Right renal pelvis (tissue), 4 donors: ENCODE data around the gene HAUS3. TPM values are rescaled to one million over a fixed set of nuclear protein-coding genes. Genes with fewer than 3 reads are reported as not detected.

Source experiments
- DNase-seq, 4 donors: peaks; one replicate each; pipeline ENCODE4 v3.0.0-alpha.2; 2013; ENCODE audit warnings: low read depth in 4 of 4, low spot score in 3 of 4, missing footprints in 1 of 4
- polyA plus RNA-seq, 4 donors: library from polyadenylated mRNA; unstranded; fragments of 120-200 nt; gene quantifications; one replicate each; pipeline ENCODE4 v1.2.1, GENCODE V29; 2013; ENCODE audit not compliant: insufficient read length in 4 of 4

Gene HAUS3
- polyA plus RNA-seq, 4 donors = 18.7 to 23.1 (median 22.4) TPM

DNA sequence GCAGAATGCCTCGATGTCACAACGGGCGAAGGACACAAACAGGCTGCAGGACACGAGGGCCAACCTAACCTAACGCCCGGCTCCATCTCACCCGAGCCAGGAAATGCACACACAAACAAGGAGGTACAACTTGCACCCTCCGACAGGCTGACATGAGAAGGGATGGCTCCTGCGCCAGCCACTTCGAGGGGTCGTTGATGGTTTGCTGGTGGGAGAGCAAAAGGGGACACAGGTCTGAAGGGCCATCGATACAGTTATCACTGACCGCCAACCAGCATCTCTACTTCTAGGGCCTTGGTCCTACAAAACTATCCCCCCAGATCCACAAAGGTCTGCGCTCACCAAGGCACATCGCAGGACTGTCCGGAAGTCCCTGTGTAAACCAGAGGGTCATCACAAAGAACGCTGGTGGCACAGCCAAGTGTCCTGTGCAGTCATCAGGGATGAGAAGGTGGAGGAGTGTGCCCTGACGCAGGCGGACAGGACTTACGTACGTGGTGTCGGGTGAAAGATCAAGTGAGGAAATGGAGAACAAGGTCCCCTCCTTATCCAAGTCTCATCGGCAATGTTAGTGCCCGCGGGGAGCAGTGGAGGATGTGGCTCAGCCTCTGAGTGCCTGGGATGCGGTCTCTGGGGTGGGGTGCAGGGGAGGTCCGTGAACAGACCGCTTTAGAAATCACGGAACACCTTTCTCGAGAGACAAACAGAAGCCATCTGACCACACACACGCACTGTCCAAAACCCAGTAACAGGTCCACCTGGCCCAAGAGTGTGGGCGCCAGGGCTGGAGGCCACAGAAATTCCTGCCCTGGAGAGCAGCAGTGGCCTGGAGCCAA is 13.0 kb upstream of the HAUS3 start:
- no peak for DNase-seq

DNA sequence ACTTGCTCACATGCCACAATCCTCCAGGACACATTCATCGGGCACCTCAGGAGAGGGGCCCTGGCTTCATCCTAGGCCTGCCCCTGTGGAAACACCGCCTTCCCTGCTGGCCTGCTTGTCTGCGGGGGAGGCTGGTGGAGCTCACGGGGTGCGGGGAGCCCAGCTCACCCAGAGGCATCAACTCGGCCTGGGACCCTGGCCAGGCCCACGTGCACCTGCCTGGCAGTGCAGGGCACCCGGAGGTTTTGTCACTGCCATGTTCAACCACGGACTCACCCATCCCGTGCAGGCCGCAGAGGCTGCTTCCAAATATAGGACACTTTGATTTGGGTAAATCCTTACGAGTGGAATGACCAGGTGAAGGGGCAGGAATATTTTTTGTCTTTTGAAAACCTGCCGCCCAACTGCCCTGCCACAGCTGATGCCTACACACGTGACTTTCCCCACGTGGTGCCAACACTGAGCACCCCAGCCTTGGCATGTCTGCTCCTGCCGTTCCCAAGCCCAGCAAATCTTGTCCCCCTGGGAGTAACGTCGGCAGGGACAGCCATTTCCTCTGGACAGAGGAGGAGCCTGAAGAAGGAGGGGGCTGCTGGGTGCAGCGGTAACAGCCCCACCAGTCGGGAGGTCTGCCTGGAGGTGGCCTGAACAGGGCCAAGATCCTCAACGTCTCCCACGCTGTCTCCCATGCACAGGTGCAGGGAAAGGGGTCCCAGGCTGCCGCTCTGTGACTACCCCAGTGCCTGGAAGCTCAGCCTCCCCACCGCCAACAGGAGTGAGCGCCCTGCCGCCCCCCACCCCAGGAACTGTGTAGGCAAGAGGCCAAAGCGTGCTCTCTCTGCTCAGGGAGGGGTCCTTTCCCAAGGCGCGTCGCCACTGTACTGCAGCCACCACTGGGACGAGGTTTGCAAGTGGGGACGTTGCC is 11.5 kb upstream of the HAUS3 start:
- no peak for DNase-seq

GRCh38 chr4:2252530-2253091 is 10.7 kb upstream of the HAUS3 start:
- no peak for DNase-seq

GRCh38 chr4:2251795-2252529 is 10.0 kb upstream of the HAUS3 start:
- DNase-seq = no peak

DNA sequence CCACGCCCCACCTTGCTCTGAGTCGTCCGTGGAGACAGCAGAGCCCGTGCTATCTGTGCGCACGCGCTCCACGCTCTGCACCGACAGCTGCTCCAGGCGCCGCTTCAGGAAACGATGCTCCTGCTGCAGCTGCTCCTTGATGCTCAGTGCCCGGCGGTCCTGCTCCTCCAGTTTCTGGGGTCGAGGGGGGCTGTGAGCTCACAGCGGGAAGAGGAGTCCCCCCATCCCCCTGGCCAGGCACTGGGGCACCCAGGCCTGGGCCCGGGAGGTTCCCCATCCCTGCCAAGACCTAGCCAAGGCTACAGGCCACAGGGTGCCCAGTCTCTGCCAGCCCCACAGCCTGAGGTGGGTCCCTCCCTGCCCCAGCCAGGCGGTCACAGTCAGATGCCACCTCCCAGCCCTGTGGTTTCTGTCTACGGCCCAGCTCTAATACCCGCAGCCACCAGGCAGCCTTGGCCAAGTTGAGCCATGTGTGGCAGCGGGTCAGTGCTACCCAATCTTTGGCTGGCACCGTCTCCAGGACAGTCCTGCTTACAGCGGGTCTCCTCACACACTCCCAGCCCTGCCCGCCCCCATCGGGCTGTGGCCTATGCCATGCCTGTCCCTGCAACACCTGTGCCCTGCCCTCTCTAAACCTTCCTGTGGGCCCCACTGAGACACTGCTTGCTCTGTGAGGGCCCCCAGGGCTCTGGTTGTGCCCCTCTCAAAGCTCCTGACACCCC is 9.3 kb upstream of the HAUS3 start:
- no peak for DNase-seq

DNA sequence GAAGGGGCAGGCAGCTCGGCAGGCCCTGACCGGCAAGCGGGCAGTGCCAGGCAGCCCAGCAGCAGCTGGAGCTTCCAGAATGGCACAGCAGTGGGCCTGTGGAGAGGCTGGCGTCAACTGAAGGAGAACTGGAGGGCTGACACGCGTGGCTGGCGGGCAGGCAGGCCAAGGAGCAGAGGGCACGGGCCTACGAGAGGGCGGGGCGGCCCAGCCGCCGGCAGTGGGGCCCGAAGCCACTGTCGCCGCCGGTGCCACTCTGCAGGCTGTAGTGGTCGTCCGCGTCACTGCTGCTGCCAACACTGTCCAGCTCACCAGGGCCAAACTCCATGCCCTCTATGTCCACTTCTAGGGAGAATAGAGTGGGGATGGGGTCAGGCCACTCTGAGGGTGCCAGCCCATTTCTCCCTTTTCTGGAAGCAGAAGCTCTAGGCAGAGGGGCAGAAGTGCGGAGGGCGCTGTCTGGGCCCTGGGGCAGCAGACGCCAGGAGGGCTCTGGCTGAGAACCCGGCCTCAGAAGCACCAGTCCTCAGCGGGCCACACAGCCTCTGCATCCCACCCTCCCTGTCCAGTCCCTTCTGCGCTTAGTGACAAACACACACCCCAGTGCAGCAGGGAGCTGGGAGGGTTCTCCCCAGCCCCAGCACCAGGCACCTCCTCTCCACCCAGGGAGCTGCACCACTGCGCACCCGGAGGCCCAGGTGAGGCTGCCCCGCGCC is 8.6 kb upstream of the HAUS3 start:
- DNase-seq = no peak

DNA sequence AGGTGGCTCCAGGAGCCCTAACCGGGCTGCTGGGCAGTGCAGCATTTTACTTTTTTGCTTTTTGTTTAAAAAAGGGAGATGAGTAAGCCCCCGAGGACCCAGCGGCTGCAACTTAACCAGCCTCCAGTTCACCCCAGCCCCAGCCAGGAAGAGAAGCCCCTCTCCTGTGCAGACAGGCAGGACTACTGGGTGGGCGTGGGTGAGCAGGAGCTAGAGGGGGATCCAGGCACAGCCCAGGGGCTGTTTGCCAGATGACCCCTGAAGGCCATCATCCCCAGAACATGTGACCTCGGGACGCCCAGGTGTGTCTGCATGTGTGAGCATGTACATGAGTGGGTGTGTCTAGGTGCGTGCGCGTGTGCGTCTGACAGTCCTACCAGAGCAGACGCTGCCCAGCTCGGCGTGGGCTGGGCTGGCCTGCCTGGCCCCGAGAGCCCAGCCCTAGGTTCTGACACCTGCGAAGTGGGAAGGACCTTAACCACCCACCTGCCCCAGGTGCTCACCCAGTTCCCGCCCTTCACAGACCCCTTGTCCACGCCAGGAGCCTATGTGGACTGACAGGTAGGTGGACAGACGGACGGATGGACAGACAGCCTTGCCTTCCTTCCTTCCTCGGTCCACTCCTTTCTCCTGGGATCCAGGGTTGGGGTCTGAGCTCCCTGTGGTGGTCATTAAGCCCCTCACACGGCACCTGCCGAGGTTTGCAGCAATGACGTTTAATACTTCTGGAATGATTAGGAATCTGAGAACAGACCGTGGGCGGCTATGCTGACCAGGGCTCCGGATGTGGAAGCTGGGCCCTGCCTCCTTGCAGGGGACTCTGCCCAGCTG is 7.8 kb upstream of the HAUS3 start:
- DNase-seq = no peak

- DNase-seq = no peak
Observed at GRCh38 chr4:2248821-2249261, 6.9 kb upstream of the HAUS3 start.

GRCh38 chr4:2248044-2248780 is 6.3 kb upstream of the HAUS3 start:
- DNase-seq = no peak

- no peak for DNase-seq
Observed at GRCh38 chr4:2247128-2248043, 5.5 kb upstream of the HAUS3 start.

GRCh38 chr4:2246384-2247127 is 4.6 kb upstream of the HAUS3 start:
- no peak for DNase-seq

- no peak for DNase-seq
Observed at GRCh38 chr4:2245787-2246275, 3.9 kb upstream of the HAUS3 start.

DNA sequence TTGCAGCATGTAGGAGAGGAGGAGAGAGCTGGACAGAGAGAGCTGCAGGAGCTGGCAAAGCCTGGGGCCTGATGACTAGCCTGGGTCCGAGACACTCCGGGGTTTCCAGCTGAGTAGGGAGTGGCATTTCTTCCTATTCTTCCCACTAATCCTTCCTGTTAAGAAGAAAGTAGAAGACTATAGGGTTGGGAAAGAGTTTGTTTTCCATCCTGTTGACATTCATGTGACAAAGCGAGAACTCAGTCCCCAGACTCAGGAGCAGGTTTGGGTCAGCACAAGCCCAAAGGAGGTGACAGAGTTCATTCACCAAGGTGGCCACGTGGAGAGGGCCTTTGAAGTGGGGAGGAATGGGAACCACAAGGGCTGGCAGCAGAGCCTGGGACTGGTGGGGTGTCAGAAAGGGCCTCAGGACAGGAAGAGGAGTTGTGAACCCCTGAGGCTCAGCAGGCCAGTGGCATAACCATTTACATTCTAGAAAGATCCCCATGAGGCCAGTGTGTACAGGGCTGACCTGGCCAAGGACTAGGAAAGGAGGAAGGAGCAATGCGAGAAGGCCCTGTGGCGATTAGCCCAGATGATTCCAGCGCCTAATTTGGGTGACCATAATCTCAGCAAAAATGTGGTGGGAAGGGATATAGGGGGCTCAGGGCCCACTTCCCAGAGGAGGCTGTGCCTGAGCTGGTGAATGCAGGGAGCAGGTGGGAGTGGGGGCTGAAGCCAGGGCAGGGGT is 3.3 kb upstream of the HAUS3 start:
- DNase-seq = no peak

- no peak for DNase-seq
Observed at GRCh38 chr4:2243681-2244380, 1.9 kb upstream of the HAUS3 start.
